Activated CD4-positive, alpha-beta memory T cell treated with anti-CD3 and anti-CD28 coated beads, Interleukin-2, amount 10 ng/mL, durations not matched to agents 7 days and 5 days (primary cell): Measurements from ENCODE around the gene NPHS2. TPM values are rescaled to one million over a fixed set of nuclear protein-coding genes. Genes with fewer than 3 reads are reported as not detected.
"Not testable (repeated sequence)": the region's sequence is repeated elsewhere in the genome, so short reads cannot be mapped to it uniquely, and the experiment has no call there.

Source experiments
- CTCF ChIA-PET: fragments of 350-600 bp; sonication (Branson Sonifier 250); formaldehyde crosslinking; loops from one replicate; lab custom pipeline; 2021; ENCODE audit warnings: antibody characterized with exemption, inconsistent platforms; lab: Charles Lee
- POLR2A ChIA-PET: fragments of 350-600 bp; sonication (Branson Sonifier 250); formaldehyde crosslinking; loops from one replicate; lab custom pipeline; 2021; ENCODE audit warnings: antibody characterized with exemption; lab: Charles Lee
- DNase-seq: peaks from one replicate; pipeline ENCODE4 v3.0.0-alpha.2; 2020
- H3K27ac Mint-ChIP-seq: one replicate; pipeline ENCODE4 v1.8.0; 2021; ENCODE audit warnings: mild to moderate bottlenecking, mixed read lengths
- H3K27me3 Mint-ChIP-seq: one replicate; pipeline ENCODE4 v1.8.0; 2021; ENCODE audit warnings: mixed read lengths
- H3K36me3 Mint-ChIP-seq: one replicate; pipeline ENCODE4 v1.8.0; 2021; ENCODE audit warnings: low read depth, mixed read lengths
- H3K4me1 Mint-ChIP-seq: one replicate; pipeline ENCODE4 v1.8.0; 2021; ENCODE audit warnings: mixed read lengths
- H3K4me3 Mint-ChIP-seq: one replicate; pipeline ENCODE4 v1.8.0; 2021; ENCODE audit warnings: mild to moderate bottlenecking, mixed read lengths
- H3K9me3 Mint-ChIP-seq: one replicate; pipeline ENCODE4 v1.8.0; 2021; ENCODE audit warnings: mixed read lengths
- total RNA-seq, 2 experiments: library from RNA; stranded (reverse); gene quantifications; one replicate each; pipeline ENCODE4 v1.2.3, GENCODE V29; 2021

The NPHS2 gene
- total RNA-seq, 2 experiments from 2014 or later = not detected

DNA sequence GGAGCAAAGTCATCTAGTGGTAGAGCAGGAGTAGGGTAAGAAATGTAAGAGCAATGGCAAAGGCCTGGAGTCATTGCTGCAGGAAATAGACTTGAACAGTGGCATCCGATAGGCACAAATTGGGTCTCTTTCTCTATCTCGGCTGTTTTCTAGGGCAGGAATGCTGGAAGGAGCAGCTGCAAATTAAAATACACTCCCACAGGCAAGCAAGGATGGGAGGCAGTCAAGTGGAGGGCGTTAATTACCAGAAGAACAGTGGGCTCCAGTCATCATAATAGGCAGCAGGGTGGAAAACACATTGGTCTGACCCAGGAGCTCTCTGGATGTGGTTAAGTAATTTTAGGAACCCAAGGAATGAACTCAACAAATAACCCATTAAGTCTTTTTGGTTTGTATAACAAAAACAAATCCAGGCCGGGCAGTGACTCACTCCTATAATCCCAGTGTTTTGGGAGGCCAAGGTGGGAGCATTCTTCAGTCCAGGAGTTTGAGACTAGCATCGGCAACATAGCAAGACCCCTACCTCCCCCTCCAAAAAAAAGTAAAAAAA lies 8.1 kb upstream of the NPHS2 start:
- POLR2A ChIA-PET = no interaction called here
- no peak overlapping the region for H3K4me3 Mint-ChIP-seq

DNA sequence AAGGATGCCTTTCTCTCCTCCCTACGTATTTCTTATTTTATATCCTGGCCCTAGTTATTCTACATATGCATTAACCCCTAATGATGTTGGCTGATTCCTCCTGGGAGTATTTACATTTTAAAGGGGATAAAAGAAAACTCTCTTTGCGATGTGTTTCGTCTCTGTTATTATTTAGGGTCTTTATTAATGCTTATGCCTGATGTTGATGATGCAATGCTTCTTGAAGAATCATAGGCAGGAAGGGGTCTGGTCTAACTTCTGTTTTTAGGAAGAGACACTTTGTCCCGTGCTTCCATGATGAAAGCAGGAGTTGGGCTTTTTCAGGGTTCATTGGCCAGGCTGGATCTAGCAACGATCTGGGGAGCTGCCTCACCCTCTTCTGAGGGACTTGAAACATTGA lies 761 bp upstream of the NPHS2 start:
- Mint-ChIP-seq H3K36me3 (no peaks in the 10 kb centered on the region), H3K27ac (no peak overlapping the region), H3K4me1 (no peaks in the 10 kb centered on the region), H3K9me3 (no peaks in the 10 kb centered on the region), H3K4me3 (no peak overlapping the region), H3K27me3 (peaks cover 43% of the 10 kb centered on the region)
- POLR2A ChIA-PET = no interaction called here
- CTCF ChIA-PET = no interaction called here
- no peak for DNase-seq

More for the DNA sequence above, 8.1 kb upstream of the NPHS2 start:
- Mint-ChIP-seq H3K27me3 (peaks cover 28% of the 10 kb centered on the region), H3K4me1 (peaks cover 1% of the 10 kb centered on the region), H3K9me3 (no peaks in the 10 kb centered on the region), H3K27ac (no peak overlapping the region), H3K36me3 (no peaks in the 10 kb centered on the region)
- CTCF ChIA-PET = no interaction called here
- DNase-seq = no peak

DNA sequence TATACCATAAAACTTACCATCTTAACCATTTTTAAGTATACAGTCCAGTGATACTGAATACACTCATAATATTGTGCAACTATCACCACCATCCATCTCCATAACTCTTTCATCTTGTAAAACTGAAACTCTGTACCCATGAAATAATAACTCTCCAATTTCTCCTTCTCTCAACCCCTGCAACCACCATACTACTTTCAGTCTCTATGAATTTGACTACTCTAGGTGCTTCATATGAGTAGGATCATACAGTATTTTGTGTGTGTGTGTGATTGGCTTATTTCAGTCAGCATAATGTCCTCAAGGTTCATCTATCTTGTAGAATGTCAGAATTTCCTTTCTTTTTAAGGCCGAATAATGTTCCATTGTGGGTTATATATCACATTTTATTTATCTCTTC lies 17.7 kb downstream of the NPHS2 start:
- H3K4me3 Mint-ChIP-seq = no peak overlapping the region
- H3K9me3 Mint-ChIP-seq = no peaks in the 10 kb centered on the region
- POLR2A ChIA-PET = no interaction called here
- H3K27me3 Mint-ChIP-seq = peaks cover 2% of the 10 kb centered on the region
- CTCF ChIA-PET = no interaction called here
- DNase-seq = no peak
- H3K36me3 Mint-ChIP-seq = no peaks in the 10 kb centered on the region
- H3K27ac Mint-ChIP-seq = no peak overlapping the region
- no peaks in the 10 kb centered on the region for H3K4me1 Mint-ChIP-seq

DNA sequence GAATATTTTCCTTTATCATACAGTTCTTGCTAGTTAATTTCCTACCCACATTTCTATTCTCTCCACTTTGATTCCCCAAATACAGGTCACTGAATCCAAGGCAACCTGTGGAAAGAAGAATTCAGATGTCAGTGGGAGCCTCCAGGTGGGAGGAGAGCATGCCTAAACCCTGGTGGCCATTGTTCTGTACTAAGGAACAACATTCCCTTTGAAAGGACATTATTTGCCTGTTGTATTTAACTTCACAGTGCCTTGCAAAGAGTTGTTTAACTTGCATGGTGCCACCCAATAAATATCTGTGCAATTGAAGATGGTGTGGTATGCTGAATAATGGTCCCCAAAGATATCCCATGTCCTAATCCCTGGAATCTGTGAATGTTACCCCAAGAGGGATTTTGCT lies 21.3 kb downstream of the NPHS2 start:
- Mint-ChIP-seq H3K36me3 (no peaks in the 10 kb centered on the region), H3K27ac (no peak overlapping the region), H3K9me3 (no peaks in the 10 kb centered on the region), H3K4me1 (no peaks in the 10 kb centered on the region), H3K27me3 (peaks cover 2% of the 10 kb centered on the region), H3K4me3 (no peak overlapping the region)
- DNase-seq = no peak
- POLR2A ChIA-PET = no interaction called here
- CTCF ChIA-PET = no interaction called here

DNA sequence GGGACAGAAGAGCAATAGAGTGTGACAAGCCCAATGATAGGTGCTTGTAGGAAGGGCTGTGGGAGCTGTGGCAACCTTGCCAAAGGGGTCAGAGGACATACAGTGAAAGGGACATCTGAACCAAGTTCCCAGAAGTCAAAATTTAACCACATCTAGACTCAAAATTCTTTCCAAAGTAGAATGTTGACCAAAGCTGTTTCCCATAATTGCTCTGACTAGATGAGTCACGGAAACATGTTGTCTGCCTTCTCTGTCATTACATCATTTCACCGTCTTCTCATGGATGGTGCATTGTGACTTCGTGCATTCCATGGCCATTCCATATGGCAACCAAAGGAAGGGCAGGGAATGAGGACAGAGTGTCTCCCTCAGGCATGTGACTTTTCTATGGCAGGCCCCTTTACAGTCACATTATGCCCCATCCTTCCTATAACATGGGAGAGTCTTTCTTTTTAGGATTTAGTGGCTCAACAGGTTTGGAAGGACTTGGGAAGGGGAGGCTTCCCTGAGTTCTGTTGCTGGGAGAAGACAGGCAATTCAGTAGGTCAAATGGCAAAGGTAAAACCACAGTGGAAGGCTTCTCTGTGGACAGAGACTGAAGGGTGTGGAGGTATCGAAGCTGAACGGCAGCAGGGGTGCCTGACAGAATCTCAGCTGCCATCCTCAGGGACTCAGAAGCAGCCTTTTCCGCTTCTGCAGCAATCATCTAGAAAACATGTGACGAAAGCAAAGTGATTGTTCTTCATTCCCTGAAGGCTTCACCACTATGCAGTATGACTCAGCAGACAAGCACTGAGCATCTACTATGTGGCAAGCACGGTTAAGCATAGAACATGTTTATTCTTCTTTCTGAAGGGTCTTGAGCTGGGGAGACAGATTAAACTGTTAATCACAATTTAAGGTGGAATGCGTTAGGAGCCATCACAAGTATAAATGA lies 24.7 kb downstream of the NPHS2 start:
- Mint-ChIP-seq H3K27ac (no peak overlapping the region), H3K36me3 (no peaks in the 10 kb centered on the region), H3K27me3 (no peaks in the 10 kb centered on the region), H3K4me3 (no peak overlapping the region), H3K4me1 (no peaks in the 10 kb centered on the region), H3K9me3 (no peaks in the 10 kb centered on the region)
- CTCF ChIA-PET = no interaction called here
- no peak for DNase-seq
- POLR2A ChIA-PET = no interaction called here

- Mint-ChIP-seq H3K4me3 (no peak overlapping the region), H3K27ac (no peak overlapping the region), H3K36me3 (no peaks in the 10 kb centered on the region), H3K27me3 (no peaks in the 10 kb centered on the region), H3K4me1 (no peaks in the 10 kb centered on the region), H3K9me3 (no peaks in the 10 kb centered on the region)
- POLR2A ChIA-PET = no interaction called here
- CTCF ChIA-PET = no interaction called here
- DNase-seq = no peak
These were observed 26.4 kb downstream of the NPHS2 start for GRCh38 chr1:179549368-179549700.

- Mint-ChIP-seq H3K36me3 (no peaks in the 10 kb centered on the region), H3K9me3 (no peaks in the 10 kb centered on the region)
- CTCF ChIA-PET = no interaction called here
These were observed 26.9 kb downstream of the NPHS2 start for GRCh38 chr1:179548666-179549367.

GRCh38 chr1:179547021-179547535 lies 28.7 kb downstream of the NPHS2 start:
- H3K4me3 Mint-ChIP-seq = no peak overlapping the region
- POLR2A ChIA-PET = no interaction called here
- no peaks in the 10 kb centered on the region for H3K4me1 Mint-ChIP-seq

More at GRCh38 chr1:179548666-179549367, 26.9 kb downstream of the NPHS2 start:
- DNase-seq = no peak
- POLR2A ChIA-PET = no interaction called here
- Mint-ChIP-seq H3K4me3 (no peak overlapping the region), H3K27me3 (no peaks in the 10 kb centered on the region), H3K27ac (no peak overlapping the region), H3K4me1 (no peaks in the 10 kb centered on the region)

GRCh38 chr1:179545321-179545720 lies 30.4 kb downstream of the NPHS2 start:
- H3K27me3 Mint-ChIP-seq = no peaks in the 10 kb centered on the region
- no peaks in the 10 kb centered on the region for H3K36me3 Mint-ChIP-seq
- ChIA-PET CTCF (no interaction called here), POLR2A (no interaction called here)
- DNase-seq = no peak
- no peaks in the 10 kb centered on the region for H3K4me1 Mint-ChIP-seq
- no peak overlapping the region for H3K27ac Mint-ChIP-seq
- no peaks in the 10 kb centered on the region for H3K9me3 Mint-ChIP-seq
- H3K4me3 Mint-ChIP-seq = no peak overlapping the region

More at GRCh38 chr1:179547021-179547535, 28.7 kb downstream of the NPHS2 start:
- H3K9me3 Mint-ChIP-seq = no peaks in the 10 kb centered on the region
- CTCF ChIA-PET = no interaction called here
- no peaks in the 10 kb centered on the region for H3K36me3 Mint-ChIP-seq
- no peaks in the 10 kb centered on the region for H3K27me3 Mint-ChIP-seq
- no peak overlapping the region for H3K27ac Mint-ChIP-seq
- no peak for DNase-seq

GRCh38 chr1:179541774-179542173 lies 34.0 kb downstream of the NPHS2 start:
- no peak overlapping the region for H3K27ac Mint-ChIP-seq
- POLR2A ChIA-PET = no interaction called here
- H3K27me3 Mint-ChIP-seq = no peaks in the 10 kb centered on the region
- CTCF ChIA-PET = no interaction called here
- peaks cover 1% of the 10 kb centered on the region for H3K9me3 Mint-ChIP-seq
- no peaks in the 10 kb centered on the region for H3K4me1 Mint-ChIP-seq
- H3K4me3 Mint-ChIP-seq = no peak overlapping the region
- no peaks in the 10 kb centered on the region for H3K36me3 Mint-ChIP-seq
- DNase-seq = no peak

DNA sequence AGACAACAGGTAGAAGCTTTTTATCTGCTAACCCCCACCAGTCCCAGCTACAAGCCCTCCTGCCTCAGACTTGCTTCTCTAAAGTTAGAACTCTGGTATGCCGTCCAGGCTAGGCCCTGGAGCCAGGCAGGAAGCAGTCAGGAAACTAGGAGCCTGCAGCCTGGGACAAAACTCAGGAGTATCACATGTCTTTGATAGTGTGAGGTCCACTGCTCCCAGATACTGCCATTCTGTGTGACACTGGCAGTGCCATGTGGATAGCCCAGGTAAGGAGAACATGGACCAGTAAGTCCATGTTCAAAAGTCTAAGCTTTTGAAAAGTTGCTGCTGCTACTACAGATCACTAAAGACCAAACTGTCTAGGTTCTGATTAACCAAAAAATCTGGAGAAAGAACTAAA lies 45.4 kb downstream of the NPHS2 start:
- ChIA-PET CTCF (no interaction called here), POLR2A (no interaction called here)
- Mint-ChIP-seq H3K4me1 (no peaks in the 10 kb centered on the region), H3K36me3 (no peaks in the 10 kb centered on the region), H3K4me3 (no peak overlapping the region), H3K27me3 (no peaks in the 10 kb centered on the region), H3K9me3 (no peaks in the 10 kb centered on the region), H3K27ac (no peak overlapping the region)
- no peak for DNase-seq

GRCh38 chr1:179529482-179530195 lies 46.1 kb downstream of the NPHS2 start:
- H3K27me3 Mint-ChIP-seq = no peaks in the 10 kb centered on the region
- ChIA-PET CTCF (no interaction called here), POLR2A (no interaction called here)
- H3K9me3 Mint-ChIP-seq = no peaks in the 10 kb centered on the region
- no peaks in the 10 kb centered on the region for H3K36me3 Mint-ChIP-seq
- DNase-seq = no peak
- no peak overlapping the region for H3K27ac Mint-ChIP-seq
- H3K4me1 Mint-ChIP-seq = no peaks in the 10 kb centered on the region
- no peak overlapping the region for H3K4me3 Mint-ChIP-seq

GRCh38 chr1:179518544-179518943 lies 57.2 kb downstream of the NPHS2 start:
- DNase-seq, H3K4me1 Mint-ChIP-seq, CTCF ChIA-PET: not testable (repeated sequence)

More at GRCh38 chr1:179518544-179518943, 57.2 kb downstream of the NPHS2 start:
- H3K27ac Mint-ChIP-seq, H3K27me3 Mint-ChIP-seq, POLR2A ChIA-PET, H3K36me3 Mint-ChIP-seq, H3K4me3 Mint-ChIP-seq, H3K9me3 Mint-ChIP-seq: not testable (repeated sequence)
